GM21786 (cell line): ENCODE results near the gene FLAD1.
A peak's percentile ranks its signal among the peaks of the same experiment; 100 is the strongest.

ENCODE experiments used
- ATAC-seq: cut with Tn5 transposase; IDR thresholded peaks from one replicate; pipeline ENCODE4 v1.9.1; 2021; ENCODE audit not compliant: unreplicated experiment

Gene FLAD1

GRCh38 chr1:154982897-154983648 lies at the start of gene FLAD1:
TSS of gene FLAD1 (plus strand) at chr1:154983344. CDS start at chr1:154983695, 351 bp downstream.
- ATAC-seq, result peak; percentile 97

GRCh38 chr1:154934358-154934948 lies 48.7 kb upstream of the FLAD1 start:
- ATAC-seq, result no peak

DNA sequence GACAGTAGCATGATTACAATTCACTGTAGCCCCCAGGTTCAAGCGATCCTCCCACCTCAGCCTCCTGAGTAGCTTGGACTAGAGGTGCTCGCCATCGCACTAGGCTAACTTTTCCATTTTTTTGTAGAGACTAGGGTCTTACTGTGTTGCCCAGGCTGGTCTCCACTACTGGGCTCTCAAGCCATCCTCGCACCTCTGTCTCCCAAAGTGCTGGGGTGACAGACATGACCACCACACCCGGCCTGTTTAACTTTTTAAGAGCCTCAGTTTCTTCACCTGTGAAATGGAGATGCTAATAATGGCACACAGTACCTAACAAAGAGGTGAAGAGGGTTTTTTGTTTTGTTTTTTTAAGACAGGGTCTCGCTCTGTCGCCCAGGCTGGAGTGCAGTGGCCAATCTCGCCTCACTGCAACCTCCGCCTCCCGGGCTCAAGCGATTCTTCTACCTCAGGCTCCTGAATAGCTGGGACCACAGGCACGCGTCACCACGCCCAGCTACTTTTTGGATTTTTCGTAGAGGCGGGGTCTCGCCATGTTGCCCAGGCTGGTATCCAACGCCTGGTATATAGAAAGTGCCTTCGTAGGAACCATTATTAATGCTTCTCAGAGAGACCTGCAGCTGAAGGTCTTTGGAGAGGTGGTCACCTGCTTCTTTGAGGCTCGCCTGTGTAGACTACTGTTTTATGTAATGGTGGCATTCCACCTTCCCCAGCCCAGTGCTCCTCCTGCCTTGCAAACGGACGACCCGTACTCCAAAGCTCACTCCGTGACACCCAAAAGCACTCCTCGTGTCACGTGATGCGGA lies 47.2 kb upstream of the FLAD1 start:
- no peak for ATAC-seq

- ATAC-seq, result peak; percentile 64
Measured at GRCh38 chr1:154936555-154937084, 46.5 kb upstream of the FLAD1 start, which contains the start of gene PMVK. TSS of gene PMVK (minus strand) at chr1:154936719. CDS start at chr1:154936685, 34 bp downstream.

DNA sequence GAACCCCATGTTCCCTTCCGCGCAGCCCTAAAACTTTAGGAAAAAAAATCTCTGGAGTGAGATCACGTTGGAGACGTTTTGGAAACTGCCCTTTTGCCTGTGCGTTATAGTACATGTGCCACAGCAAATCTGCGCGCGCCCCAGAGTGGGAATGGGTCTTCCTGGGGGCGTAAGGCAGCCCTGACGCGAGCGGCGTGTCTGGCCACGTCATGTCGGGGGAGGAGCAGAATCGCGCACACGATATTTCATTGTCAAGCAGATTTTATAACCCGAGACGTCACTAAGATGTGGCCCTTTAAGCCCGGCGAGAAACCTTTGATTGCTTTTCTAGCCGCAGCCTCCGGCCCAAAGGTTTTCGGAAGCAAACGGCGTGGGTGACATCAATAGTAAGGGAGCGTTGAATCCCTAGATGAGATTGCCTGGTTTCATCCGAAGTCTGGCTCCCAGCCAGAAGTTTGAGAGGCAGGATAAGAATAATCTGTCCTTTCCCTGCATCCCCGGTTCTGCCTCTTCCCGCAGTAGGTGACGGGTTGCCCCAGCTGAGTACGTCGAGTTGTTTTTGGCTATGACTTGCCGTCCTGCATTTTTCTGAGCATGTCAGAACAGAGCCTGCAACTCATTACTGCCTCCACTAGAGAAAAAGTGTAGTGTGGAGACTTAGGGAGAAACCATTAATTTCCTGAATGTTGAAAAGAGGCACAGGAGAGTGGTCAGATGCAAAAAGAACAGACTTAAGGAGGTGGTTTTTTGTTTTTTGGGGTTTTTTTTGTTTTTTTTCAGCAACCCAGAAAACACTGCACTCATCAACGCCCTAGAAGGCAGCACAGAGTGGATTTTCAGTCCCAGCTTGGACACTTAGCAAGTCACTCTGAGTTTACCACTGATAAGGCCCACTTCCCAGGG lies 45.8 kb upstream of the FLAD1 start:
- ATAC-seq, result peak; percentile 44

GRCh38 chr1:154937988-154938386 lies 45.2 kb upstream of the FLAD1 start:
- no peak for ATAC-seq

- ATAC-seq, result no peak
Measured at GRCh38 chr1:154938604-154939399, 44.3 kb upstream of the FLAD1 start.

- ATAC-seq, result no peak
Measured at GRCh38 chr1:154940213-154940560, 43.0 kb upstream of the FLAD1 start.

DNA sequence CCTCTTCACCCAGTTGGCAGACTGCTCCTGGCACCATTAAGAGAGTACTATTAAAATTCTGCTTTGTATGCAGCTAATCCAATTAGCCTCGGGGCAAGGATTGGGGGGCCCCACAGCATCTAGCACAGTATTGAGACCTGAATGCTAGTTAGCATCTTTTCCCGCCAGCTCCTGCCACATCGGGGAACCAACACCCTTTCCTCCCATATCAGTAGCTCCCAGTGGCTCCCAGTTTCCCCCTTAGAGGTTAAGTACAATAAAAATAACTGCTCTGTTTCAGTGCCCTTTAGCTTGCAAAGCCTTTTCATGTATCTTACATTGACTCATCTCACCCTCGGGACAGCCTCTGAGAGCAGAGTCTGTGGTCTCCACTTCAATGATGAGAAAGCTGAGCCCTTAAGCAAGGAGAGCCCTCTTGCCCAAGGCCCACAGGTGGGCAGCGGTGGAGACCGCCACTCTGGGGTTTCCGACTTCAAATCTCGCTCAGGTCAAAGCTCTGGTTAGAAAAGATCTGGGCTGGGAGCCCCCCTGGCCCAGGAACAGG lies 42.4 kb upstream of the FLAD1 start:
- no peak for ATAC-seq

DNA sequence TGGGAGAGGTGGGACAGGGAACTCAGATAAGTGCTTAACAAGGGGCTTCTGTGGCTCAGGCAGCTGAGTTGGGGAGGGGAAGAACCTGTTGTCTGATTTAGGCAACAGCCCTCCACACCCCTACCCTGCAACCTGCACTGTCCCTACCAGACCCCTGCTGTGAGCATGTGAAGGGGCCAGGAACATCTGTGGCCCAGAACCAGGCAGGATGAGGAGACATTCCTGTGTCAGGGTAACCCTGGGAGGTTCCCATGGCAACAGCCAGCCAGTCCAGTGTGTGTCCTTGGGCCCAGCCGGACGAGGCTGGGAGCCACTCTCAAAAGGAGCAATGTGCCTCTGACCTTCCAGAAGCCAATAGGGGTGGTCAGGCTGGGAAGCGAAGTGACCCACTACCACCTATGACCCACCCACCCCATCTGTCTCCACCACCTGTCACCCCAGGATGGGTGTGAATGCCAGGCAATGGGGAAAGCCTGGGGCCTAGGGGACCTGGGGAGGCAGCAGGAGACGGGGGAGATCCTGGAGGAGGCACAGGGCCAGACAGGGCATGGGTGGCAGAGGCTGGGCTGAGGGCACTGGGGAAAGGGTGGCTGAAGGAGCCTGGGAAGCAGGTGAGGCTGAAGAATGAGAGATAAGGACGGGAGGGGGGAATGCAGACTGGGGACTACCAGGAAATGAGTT lies 41.7 kb upstream of the FLAD1 start:
- ATAC-seq, result no peak

- no peak for ATAC-seq
Measured at GRCh38 chr1:154943649-154944400, 39.3 kb upstream of the FLAD1 start.

DNA sequence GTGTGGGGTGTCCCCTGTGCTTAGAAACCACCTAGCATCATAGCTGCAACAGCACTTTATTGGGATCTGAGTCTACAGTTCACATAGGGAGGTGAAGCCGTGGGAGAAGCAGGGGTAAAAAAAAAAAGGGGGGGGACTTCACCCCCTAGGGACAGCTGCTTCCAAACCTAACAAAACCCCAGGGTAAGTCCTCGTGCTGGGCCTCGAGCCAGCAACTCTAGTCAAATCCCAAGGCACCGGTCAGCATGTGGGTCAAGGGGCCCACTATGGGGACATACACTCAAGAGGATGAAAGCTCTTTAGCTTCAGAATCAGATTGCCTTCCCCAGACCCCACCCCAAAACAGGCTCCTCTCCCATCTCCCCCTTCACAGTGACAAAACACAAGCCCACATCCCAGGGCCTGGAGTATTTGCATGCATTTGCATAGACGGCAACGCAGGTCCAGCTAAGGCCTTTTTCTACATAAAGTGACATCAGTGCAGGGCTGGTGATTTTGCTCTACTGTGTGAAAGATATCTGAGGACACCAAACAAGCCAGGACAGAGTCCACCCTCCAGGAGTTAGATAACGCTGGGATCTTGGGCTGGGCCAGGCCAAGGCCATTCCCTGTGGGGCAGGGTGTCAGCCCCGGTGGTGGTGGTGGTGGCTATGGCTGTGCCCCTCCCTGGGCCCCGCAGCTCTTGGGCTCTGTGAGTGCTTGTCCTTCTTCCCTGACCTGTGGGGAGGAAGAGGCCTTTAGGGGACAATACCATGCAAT lies 38.6 kb upstream of the FLAD1 start:
- no peak for ATAC-seq

DNA sequence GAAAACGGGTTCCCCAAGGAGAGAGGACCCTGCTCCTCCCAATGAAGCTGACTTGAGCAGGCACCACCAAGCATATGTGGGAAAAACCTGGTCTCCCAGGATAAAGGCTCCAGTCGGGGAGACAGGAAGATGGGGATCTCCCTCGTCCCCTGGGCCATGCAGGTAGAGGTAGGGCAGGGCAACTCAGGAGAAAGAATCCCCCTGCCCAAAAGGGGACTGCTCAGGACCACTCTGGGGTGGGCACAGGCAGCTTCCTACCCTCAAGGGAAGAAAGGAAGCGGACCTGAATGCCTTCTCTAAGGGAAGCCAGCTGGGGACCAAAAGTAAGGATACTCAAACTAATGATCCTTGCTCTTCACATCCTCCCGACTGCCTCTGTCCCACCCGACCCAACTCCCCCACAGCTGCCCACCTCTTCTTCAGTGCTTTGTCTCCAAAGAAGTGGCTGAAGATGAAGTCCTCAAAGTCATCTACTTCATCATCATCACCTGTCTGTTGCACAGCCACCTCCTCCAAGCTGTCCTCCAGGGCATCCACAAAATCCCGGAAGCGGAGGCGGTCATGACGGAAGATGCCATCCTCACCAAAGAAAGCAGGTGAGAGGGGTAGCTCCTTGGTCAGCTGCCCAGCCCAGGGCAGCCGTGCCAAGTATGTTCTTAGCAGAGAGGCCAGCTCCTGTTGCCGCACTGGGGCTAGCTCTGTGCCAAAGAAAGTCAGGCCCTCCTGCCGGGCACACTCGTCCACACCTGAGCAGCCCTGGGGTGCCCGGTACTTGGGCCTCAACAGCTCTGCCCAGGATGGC lies 37.8 kb upstream of the FLAD1 start:
- ATAC-seq, result no peak

GRCh38 chr1:154945962-154946850 lies 36.9 kb upstream of the FLAD1 start:
- ATAC-seq, result no peak

GRCh38 chr1:154948079-154948478 lies 35.1 kb upstream of the FLAD1 start:
- no peak for ATAC-seq
